AG08396 (cell line): Measurements from ENCODE around the gene RASAL2.
"Not testable (repeated sequence)": the region's sequence is repeated elsewhere in the genome, so short reads cannot be mapped to it uniquely, and the experiment has no call there.

Experiments
- DNase-seq: peaks from one replicate; pipeline ENCODE4 v3.0.0; 2012; ENCODE audit warnings: low spot score, mixed read lengths

RASAL2 gene

DNA sequence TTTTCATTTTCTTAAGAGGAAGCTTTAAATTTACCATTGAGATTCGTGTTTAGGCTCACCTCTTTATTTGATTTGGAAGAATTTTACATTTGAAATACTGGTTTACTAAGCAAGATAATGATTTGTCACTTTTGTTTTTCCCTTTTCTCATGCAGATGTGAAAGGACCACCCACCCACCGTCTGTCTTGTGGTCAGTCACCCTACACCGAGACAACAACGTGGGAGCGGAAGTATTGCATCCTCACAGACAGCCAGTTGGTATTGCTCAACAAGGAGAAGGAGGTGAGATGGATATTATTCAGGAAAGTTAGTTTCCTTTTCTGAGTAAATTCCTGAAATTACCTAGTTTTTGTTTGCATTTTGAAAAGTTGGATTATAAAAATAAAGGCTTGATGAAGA, 189.5 kb downstream of the RASAL2 start:
- DNase-seq = no peak

DNA sequence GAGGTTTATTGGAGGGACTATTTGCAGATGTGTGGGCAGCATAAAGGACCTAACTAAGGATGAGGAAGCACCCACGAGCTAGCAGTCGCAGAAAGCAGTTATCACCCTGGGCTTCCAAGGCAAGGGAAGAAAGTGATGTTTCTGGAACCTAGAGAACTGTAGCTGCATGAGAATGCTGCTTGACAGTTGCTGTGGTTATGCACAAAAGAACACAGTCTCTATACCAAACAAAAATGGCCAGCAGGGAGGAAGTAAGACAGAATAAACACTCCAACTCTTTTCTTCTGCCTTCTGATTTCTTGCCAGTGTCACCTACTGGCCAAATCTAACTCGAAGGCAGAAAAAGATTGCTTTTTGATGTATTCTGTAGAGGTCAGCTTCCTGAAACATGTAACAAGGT, 190.2 kb downstream of the RASAL2 start:
- no peak for DNase-seq

DNA sequence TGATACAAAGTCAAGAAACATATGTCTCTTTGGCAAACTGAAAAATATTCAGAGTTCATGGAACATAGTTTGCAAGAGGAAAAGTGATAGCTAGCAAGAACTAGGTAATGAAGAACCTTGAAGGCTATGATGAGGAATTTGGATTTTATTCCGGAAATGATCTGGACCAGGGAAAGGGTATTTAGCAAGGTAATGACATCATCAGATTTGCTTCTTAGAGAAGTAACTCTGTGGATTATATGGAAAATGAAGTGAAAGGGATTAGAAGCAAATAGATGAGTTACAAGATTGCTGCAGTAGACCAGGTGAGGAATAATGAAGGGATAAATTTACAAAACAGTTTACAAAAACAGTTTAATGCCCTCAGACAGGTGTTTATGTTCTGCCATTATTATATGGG, 197.3 kb downstream of the RASAL2 start:
- no peak for DNase-seq

DNA sequence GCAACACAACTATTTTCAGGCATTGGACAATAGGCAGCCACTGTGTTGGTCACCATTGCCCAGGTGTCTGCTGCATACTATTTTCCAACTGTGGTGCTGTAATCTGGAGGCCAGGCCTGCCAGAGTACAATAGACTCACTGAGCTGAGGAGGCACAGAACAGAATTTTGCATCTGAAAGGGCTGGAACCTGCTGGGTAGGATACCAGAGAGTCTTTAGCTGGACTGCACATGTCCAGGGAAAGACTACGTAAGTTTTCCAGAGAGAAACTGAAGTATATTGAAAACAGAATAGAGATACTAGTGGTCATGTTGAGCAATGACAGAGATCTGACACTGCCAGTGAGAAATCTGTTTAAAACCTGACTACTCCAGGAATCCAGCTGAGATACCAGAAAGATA, 200.8 kb downstream of the RASAL2 start:
- no peak for DNase-seq

DNA sequence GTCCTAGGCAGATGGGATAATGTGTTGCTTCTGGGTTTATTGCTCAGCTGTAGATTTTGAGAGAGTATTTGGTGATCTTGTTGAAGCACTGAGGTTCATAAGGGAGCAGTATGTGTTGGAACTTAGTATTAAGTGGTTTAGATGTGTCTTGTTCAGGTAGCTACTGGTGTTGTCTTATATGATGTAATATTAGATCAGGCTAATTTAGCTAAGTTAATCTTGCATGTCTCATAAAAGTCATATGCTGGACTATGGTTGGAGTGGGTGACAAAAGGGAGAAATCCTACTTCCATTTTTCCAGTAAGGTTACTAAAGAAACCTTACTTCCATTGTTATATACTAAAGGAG, 206.4 kb downstream of the RASAL2 start:
- no peak for DNase-seq

DNA sequence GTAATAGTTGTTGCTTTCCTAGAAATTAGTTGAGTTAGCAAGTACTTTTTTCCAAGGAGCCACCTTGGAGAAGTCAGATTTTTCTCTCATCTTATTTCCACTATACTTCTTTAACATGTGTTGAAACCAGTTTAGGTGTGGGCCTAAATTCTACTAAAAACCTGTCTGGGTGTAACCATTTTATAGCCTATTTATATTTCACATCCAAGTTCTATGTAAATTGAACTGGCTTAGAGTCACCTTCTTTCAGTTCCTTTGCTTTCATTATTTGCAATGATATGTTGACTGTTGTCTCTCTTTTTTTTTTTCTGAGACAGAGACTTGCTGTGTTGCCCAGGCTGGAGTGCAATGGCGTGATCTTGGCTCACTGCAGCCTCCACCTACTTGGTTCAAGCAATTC, 207.2 kb downstream of the RASAL2 start:
- no peak for DNase-seq

DNA sequence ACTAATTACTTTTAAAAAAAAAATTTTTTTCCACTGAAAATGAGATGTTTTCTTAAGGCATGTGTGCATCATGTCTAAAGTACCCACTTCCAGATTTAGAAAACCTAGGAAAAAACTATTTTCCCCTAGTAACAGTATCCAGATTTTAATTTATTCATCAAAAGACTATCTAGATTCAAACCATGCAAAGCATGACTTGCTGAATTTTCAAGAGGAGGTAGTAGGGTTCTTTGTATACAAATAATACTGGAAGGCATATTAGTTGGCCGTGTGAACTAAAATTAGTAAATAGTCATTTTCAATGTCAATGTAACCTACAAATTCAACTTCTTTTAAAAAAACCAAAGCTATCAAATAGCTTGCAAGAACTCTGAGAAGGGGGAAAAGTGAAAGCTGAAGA, 213.4 kb downstream of the RASAL2 start:
- no peak for DNase-seq

DNA sequence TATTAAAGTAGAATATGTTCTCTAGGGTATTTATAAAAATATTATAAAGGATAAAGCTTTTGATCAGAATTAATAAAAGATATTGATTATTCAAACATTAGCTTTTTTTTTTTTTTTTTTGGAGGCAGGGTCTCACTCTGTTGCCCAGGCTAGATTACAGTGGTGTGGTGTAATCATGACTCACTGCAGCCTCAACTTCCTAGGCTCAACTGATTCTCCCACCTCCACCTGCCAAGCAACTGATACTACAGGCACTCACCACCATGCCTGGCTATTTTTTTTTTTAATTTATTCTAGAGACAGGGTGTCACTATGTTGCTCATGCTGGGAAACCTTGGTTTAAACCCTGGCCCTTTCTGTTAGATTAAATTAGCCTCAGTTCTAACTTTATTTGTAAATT, 214.5 kb downstream of the RASAL2 start:
- no peak for DNase-seq

DNA sequence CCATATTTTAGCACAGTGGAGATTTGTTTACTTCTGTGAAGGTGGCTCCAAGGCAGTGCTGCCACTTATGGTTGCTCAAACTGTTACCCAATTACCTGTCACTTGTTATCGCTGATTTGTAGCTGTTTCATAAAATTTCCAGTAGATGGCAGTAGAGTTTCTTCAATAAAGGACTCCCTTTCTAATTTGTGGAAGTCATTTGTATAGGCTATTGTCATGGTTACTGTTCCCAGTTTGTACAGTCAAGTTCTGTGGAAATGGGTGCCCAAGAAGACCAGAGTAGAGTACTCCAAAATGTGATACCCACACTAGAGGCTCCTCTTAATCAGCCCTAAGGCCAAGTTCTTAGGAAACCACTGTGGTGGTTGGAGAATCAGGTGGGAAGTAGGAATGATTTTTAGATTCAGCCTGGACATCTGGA, 216.8 kb downstream of the RASAL2 start:
- peak; percentile 63 for DNase-seq

DNA sequence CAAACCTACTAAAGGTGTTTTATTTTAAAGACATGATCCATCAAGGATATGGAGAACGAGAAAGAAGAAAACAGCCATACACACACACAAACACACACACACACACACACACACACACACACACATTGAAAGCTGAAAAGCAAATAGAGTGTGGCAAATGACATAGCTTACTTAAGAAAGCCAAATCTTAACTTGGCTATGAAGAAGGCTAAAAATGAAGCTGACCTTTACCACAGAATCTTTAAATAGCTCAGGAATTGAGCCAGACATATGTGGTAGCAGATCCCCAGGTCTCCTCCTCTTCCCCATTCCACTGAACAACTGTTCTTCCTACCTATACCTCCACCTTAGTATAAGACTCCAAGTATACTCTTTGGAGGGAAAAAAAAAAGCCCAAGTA, 217.3 kb downstream of the RASAL2 start:
- peak; percentile 6 for DNase-seq

DNA sequence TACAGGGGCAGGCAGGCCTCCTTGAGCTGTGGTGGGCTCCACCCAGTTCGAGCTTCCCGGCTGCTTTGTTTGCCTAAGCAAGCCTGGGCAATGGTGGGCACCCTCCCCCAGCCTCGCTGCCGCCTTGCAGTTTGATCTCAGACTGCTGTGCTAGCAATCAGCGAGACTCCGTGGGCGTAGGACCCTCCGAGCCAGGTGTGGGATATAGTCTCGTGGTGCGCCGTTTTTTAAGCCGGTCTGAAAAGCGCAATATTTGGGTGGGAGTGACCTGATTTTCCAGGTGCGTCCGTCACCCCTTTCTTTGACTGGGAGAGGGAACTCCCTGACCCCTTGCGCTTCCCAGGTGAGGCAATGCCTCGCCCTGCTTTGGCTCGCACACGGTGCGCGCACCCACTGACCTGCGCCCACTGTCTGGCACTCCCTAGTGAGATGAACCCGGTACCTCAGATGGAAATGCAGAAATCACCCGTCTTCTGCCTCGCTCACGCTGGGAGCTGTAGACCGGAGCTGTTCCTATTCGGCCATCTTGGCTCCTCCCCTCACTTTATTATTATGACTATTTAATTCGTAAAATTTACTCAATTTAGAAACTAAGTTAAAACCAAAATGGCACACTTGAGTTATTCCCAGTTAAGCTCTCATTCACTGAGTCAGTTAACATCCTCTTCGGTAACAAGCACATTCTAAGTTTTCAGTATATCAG, 226.5 kb downstream of the RASAL2 start:
- DNase-seq = not testable (repeated sequence)

DNA sequence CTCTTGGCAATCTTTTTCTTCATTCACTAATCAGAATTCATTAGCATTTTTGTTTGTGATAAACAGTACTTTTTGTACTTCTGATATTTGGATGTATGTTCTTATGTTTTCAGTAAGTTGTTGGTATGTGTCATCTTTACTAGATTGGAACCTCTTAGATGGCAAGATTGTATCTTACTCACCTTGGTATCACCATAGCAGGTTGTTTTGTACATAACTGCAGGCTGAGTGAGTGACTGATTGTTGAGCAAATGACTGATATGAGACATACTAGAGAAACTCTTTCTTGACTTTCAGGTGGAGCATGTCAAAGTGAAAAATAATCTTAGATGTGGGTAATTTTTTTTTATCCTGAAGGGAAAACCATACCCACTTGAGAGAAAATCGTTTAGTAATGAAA, 229.2 kb downstream of the RASAL2 start:
- no peak for DNase-seq

DNA sequence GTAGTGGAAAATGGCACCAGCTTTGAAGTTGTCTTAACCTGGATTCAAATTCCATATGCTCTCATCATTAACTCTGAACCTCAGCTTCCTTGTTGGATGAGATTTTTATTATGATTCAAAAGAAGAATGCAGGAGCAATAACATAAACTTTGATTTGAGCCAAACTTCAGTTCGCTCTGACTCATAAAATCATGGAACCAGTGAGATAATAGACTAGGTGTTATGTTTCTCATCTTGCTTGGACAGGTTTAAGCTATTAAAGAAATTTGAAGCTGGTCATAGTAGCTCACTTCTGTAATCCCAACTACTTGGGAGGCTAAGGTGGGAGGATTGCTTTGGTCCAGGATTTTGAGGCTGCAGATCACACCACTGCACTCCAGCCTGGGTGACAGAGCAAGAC, 230.1 kb downstream of the RASAL2 start:
- no peak for DNase-seq

DNA sequence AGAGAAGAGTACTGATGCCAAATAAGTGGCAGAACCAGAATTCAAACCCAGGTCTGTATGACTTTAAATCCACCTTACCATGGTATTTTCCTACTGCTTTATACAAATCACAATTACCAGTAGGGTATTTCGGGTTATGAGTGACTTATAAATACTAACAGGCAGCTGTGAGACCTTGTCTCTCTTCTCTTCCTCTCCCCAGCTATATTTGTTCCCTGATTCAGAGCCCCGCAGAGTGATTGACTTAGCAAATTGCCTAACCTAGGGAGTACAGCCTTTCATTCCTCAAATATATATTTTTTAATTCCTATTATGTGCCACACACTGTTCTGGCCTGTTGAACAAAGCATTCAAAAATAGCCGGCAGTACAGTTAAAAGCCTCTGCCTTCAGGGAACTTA, 234.8 kb downstream of the RASAL2 start:
- DNase-seq = no peak

DNA sequence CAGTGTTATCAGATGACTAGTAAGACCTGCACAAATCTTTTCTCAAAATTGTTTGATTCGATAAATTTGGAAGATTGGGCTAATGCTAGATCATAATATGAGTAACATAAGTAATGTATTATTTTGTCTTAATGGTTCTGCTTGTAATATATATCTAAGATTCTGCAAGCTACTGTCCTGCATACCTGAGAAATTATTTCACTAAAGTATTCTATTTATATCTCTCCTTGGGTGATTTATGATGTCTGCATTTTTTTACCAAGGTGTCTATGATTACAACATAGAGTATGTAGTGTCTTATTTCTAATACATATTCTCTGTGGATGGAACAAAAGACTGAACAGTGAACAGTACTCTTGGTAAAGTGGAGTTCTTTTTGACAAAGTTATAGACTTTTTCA, 236.2 kb downstream of the RASAL2 start:
- no peak for DNase-seq

DNA sequence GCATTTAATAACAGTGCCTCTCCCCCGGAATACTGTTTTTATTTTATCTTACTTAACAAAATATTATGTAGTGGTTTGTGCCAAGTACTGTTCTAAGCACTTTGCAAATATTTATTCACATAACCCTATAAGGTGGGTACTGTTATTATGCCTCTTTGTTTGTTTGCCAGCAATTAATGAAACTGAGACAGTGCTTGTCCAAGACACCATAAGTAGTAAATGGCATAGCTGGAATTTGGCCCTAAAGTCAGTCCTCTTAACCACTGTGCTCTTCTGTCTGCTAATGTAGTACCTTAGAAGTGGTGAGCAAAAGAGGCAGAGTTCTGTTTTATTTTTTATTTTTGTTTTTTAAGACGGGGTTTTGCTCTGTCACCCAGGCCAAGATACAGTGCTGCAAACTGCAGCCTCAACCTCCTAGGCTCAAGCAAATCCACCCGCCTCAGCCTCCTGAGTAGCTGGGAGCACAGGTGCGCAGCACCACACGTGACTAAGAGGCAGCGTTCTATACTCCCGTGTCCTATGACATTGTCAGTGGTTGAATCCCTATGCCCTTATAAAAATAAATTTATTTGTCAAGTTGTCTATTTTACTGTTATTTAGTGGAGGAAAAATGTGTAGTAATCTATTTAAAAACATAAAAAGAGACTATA, 237.1 kb downstream of the RASAL2 start:
- DNase-seq = no peak

DNA sequence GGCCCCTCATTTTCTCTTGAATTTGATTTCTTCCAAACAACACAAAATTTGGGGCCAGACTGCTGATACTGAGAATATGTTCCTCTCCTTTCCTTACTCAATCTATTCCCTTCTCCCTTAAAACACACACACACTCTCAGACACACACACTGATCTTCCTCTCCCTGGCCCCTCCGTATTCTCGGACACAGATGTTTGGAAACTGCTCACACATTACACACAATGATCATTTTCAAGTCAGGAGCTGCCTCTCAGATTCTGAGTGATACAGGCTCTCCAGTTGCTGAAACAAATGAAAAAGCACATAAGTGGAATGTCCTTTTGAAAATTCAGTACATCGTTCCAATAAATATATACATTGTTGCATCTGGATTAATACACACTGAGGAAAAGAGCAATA, 241.5 kb downstream of the RASAL2 start:
- DNase-seq = no peak

DNA sequence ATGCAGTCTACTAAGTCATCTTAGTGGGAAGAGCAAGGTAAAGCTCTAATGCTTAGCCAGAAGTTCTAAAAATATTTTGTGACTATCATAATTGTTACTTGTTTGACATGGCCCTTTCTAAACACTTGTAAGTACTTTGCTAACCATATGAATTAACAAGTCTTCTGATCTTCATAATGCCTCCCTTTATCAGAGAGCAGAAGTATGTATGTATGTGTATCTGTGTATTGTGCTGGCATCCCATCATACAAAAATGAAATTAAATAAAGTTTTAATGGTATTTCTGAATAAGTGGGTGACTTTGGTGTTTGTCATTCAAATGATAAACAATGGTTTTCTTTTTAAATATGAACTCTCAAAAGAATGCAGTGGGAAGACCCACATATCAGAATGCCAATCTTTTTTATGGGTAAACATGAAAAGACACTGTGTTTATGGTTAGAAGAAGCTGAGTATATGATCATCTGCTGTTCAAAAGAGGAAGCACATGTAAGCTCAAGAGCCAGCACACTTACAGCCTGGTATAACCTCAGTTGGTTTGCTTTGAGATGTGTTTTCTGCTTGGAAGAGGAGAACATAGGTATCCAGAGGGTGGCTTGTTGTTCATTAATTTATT, 243.3 kb downstream of the RASAL2 start:
- DNase-seq = no peak

DNA sequence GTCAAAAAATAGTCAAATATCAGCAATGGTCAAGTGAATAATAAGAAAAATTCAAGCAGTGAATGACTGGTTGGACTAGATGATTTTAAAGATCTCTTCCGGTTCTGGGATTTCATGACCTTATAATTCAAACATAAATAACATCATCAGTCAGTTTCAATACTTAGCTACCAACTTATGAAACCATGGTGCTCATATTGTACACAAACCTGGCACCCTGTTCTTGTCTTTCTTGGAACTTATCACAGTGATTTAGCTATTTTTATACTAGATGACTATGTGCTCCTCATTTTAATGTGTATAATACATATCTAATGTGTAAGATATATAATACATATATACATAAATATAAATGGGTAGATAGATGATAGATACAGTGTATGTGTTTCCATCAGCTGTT, 245.9 kb downstream of the RASAL2 start:
- no peak for DNase-seq

DNA sequence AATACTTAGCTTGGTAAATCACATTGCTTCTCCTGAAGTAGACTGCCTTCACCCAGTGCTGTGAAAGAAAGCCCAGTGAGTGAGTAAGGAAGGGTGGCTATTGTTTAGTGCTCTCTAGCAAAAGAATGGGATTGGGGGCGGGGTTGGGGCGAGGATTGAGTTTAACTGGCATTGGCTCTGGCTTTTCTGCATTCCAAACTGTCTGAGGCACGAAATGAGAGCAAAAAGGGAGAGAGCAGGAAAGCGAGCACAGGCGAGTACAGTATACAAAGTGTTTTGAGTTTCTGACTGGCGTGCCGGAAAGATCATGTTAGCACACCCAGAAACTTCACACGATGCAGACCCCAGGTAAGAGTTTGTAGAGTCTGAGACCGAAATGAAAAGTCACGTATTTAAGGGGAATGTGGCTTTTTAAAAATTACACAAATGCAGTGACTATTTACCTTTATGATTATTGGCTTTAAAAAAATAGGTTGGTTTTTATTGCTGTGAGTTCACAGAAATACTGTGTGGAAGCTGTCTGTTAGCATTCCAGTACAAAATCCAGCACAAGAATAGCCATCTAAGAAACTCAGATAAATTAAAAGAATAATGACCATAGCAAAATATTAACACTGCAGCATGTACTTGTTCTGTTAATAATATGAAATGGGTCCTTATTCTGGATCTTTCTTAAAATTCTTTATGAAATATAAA, 247.5 kb downstream of the RASAL2 start:
- DNase-seq = peak; percentile 71

DNA sequence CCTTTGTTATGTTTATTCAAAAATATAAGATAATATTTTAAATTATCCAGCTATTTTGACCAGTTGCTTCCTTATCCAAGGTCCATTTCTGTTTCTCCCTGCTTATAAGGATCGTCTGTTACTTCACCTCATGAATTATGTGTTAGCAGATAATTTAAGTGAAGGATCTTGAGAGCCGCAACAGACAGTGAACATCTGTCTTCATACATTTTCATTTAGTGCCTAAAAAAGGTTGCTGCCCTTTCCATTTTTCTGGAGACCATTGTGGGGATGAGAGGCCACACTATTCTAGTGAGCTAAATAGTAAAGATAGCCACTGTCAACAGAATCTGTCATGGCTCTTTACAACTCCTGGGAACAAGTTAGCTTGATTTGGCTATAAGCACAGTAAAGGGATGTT, 248.8 kb downstream of the RASAL2 start:
- no peak for DNase-seq

DNA sequence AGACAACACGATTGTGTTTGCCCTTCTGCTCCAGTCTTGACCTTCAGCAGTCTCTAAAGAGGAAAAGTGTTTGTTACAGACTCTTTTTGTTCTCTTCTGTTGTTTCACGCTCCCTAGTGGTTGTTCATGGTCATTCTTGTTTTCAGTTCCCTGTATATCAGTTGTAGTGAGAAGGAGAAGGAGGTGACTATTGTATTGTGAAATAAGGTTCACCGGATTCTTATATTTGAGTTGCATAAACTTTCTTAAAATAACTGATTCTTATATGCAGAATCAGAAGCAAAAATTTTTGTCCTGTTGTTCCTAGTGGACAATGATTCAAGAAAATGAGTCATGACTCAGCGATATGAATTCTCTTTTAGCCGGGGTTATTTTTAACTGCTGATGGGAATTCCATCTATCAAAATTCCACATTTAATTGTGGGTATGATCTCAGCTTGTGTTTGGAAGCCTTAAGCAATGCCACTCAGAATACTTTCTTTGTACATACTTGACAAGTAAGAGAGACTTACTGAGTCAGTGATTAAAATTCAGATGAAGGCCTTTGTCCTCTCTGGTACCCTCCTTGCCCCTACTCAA, 250.7 kb downstream of the RASAL2 start:
- DNase-seq = peak; percentile 29

DNA sequence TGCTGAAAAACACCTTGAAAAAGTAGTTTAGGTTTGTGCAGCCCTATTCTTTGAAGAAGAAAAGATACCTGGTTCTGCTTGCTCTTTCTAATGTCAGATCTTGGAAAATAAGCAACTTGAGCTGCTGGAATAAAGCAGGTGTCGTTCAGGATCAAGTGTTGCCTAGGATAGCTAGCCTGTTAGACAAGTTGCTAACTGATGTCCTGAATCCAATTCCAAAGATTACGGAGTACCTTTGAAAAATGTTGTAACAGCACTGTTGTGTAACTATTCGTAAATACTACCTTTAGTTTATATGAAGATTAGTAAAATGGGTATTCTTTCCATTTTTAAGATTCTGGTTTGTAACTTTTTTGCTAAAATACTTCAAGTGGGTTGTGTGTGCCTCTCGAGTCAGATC, 251.3 kb downstream of the RASAL2 start:
- no peak for DNase-seq
